Measurements from ENCODE around the gene PRPF19. TPM values are rescaled to one million over a fixed set of nuclear protein-coding genes. Genes with fewer than 3 reads are reported as not detected.

Gene PRPF19
- total and polyA plus RNA-seq, 2 of the 13 experiments (the other 11 are each of a cell fraction or from before 2014, with no cell fraction given): 27.4 to 91.1 TPM

DNA sequence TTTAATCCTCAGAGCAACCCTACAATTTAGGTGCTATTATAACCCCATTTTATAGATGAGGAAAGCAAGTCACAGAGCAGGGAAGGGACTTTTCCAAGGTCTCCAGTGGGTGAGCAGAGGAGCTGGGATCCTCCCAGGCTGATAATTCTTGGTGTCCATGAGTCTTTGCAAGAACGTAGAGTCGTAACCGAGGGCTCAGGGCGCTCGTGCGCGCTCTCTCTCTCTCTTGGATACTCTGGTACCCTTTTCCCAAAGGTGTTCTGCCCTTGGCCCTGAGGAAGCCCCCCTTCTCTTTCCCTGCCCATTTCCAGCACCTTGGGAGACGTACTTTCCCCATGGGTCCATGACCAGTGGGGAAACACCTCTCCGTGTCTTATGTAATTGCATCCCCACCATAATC is 44.2 kb downstream of the PRPF19 start (continued):
- TF ChIP-seq ARID3A (IDR thresholded peaks at IDR 0.05; ENCODE audit: low read depth, low read length) (no peak), ZNF205 (CRISPR knock-in tag; IDR thresholded peaks at IDR 0.05) (no peak), TCF7L2 (IDR thresholded peaks at IDR 0.05; ENCODE audit: low read depth, low read length) (no peak), PBX3 (CRISPR knock-in tag; IDR thresholded peaks at IDR 0.05; ENCODE audit: borderline replicate concordance) (no peak)

- CTCF ChIA-PET (ENCODE audit: low intra/inter-chr PET ratio, low total read pairs): no interaction called here
- TF ChIP-seq ZNF572 (CRISPR knock-in tag; IDR thresholded peaks at IDR 0.05) (no peak), RBFOX2 (IDR thresholded peaks at IDR 0.05; ENCODE audit: low read depth, low read length) (no peak), KLF16 (CRISPR knock-in tag; IDR thresholded peaks at IDR 0.05) (no peak), ZNF770 (CRISPR knock-in tag; IDR thresholded peaks at IDR 0.05) (no peak)
- TF ChIP-seq, protein P1, sequence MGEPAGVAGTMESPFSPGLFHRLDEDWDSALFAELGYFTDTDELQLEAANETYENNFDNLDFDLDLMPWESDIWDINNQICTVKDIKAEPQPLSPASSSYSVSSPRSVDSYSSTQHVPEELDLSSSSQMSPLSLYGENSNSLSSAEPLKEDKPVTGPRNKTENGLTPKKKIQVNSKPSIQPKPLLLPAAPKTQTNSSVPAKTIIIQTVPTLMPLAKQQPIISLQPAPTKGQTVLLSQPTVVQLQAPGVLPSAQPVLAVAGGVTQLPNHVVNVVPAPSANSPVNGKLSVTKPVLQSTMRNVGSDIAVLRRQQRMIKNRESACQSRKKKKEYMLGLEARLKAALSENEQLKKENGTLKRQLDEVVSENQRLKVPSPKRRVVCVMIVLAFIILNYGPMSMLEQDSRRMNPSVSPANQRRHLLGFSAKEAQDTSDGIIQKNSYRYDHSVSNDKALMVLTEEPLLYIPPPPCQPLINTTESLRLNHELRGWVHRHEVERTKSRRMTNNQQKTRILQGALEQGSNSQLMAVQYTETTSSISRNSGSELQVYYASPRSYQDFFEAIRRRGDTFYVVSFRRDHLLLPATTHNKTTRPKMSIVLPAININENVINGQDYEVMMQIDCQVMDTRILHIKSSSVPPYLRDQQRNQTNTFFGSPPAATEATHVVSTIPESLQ (CRISPR knock-in tag; conservative IDR thresholded peaks at IDR 0.05): no peak
- in situ Hi-C loops (cut with HindIII; ENCODE audit: extremely low pct_ligation_motif_present, low pct_unique_long_range_greater_than_20kb): no loop called here
Observed at GRCh38 chr11:60860943-60861342, 45.4 kb downstream of the PRPF19 start.

More at GRCh38 chr11:60860943-60861342, 45.4 kb downstream of the PRPF19 start:
- BruUV-seq (replicated peaks): no TSS peak
- H2AFZ ChIP-seq (ENCODE audit: low read length): no peak overlapping the region
- H4K20me1 ChIP-seq (ENCODE audit: insufficient read depth, low read length): no peaks in the 10 kb centered on the region
- H3K27me3 ChIP-seq (ENCODE audit: control insufficient read depth in 1 of 2, insufficient read depth in 2 of 2, low read length in 2 of 2): peaks cover 0 to 9% of the 10 kb centered on the region in 2 experiments; a peak in 2 of 5 replicates
- no peak for DNase-seq (ENCODE audit: low spot score)
- H3K9ac ChIP-seq (ENCODE audit: insufficient read depth, low read depth, low read length): no peak overlapping the region
- no peak overlapping the region for H3K4me3 ChIP-seq (replicated peaks in 1 of 3; ENCODE audit: insufficient read depth in 1 of 3, low read depth in 2 of 3, low read length in 3 of 3)
- H3K4me2 ChIP-seq (ENCODE audit: low read depth, low read length): no peak overlapping the region
- no peaks in the 10 kb centered on the region for H3K79me2 ChIP-seq (ENCODE audit: insufficient read depth, low read length)
- POLR2A ChIA-PET: no interaction called here
- H3K4me1 ChIP-seq (ENCODE audit: insufficient read depth, low read length): peaks cover 44% of the 10 kb centered on the region
- ATAC-seq: no peak
- 67% methylated on average over 6 of the region's 7 CpGs for WGBS (ENCODE audit: low lambda C conversion rate)
- no peak for FAIRE-seq
- no peaks in the 10 kb centered on the region for H3K36me3 ChIP-seq (replicated peaks in 1 of 2; ENCODE audit: control insufficient read depth in 1 of 2, insufficient read depth in 2 of 2, low read length in 2 of 2)
- intact Hi-C loops (cut with micrococcal nuclease; ENCODE audit: unreplicated experiment): no loop called here
- H3K9me3 ChIP-seq (ENCODE audit: low read length): no peaks in the 10 kb centered on the region
- H3K27ac ChIP-seq (ENCODE audit: extremely low read length, insufficient read depth, low read length): no peak overlapping the region

Measured in HepG2 (cell line).